Nucleus accumbens (tissue), 56 donors: ENCODE results near the gene DHX16.

Experiments
- DNase-seq, 56 donors: peaks; one replicate each; lab custom pipeline; 2025; lab: John Stamatoyannopoulos, UW

DHX16 gene

GRCh38 chr6:30700340-30700739 is 27.5 kb upstream of the DHX16 start:
- DNase-seq: no peak

GRCh38 chr6:30696432-30696831 is 23.6 kb upstream of the DHX16 start:
- no peak for DNase-seq

GRCh38 chr6:30691208-30691847 is 18.5 kb upstream of the DHX16 start:
- no peak for DNase-seq

- peak in 52 of 56 donors; percentile 32 to 88 (median 76) for DNase-seq
These were observed 17.8 kb upstream of the DHX16 start, which contains the start of gene NRM for GRCh38 chr6:30690403-30691207. Gene NRM, minus strand, starts transcription at chr6:30690984. Its CDS starts 10 bp downstream, at chr6:30690974.

- no peak for DNase-seq
These were observed 17.2 kb upstream of the DHX16 start for GRCh38 chr6:30689985-30690384.

- no peak for DNase-seq
These were observed 16.4 kb upstream of the DHX16 start for GRCh38 chr6:30689022-30689865.

GRCh38 chr6:30688569-30688968 is 15.8 kb upstream of the DHX16 start:
- no peak for DNase-seq

GRCh38 chr6:30687659-30688431 is 15.0 kb upstream of the DHX16 start:
- DNase-seq: peak in 7 of 56 donors; percentile 11 to 55 (median 23)

- peak in 46 of 56 donors; percentile 11 to 79 (median 48) for DNase-seq
These were observed 14.3 kb upstream of the DHX16 start for GRCh38 chr6:30686908-30687658.

- DNase-seq: peak in 36 of 56 donors; percentile 12 to 68 (median 36)
These were observed 13.5 kb upstream of the DHX16 start, which contains the start of gene PPP1R18 for GRCh38 chr6:30686009-30686907. Gene PPP1R18, minus strand, starts transcription at chr6:30686645. Its CDS starts 627 bp downstream, at chr6:30686018.

- no peak for DNase-seq
These were observed 12.6 kb upstream of the DHX16 start for GRCh38 chr6:30685157-30686008.

GRCh38 chr6:30684386-30685156 is 11.8 kb upstream of the DHX16 start:
- DNase-seq: peak in 9 of 56 donors; percentile 8 to 42 (median 13)

- DNase-seq: no peak
These were observed 11.2 kb upstream of the DHX16 start for GRCh38 chr6:30683980-30684338.

- peak in 3 of 56 donors; percentile 8 to 29 (median 28) for DNase-seq
These were observed 10.6 kb upstream of the DHX16 start for GRCh38 chr6:30683183-30683979.
